Activated T-helper 2 cell treated with anti-CD3 and anti-CD28 coated beads, Interferon-gamma antibody, Interleukin-2, Interleukin-4, amounts not matched to agents 10 μg/mL and 5 μg/mL and 100 μg/mL, durations not matched to agents 14 hours and 24 hours and 36 hours (primary cell): ENCODE data around the gene ARF1. TPM values are rescaled to one million over a fixed set of nuclear protein-coding genes. Genes with fewer than 3 reads are reported as not detected.

ENCODE experiments used
- DNase-seq: peaks from one replicate; pipeline ENCODE4 v3.0.0; 2021; ENCODE audit warnings: low spot score
- H3K27ac Mint-ChIP-seq: one replicate; pipeline ENCODE4 v1.8.0; 2021; ENCODE audit warnings: mixed read lengths
- H3K27me3 Mint-ChIP-seq: one replicate; pipeline ENCODE4 v1.8.0; 2021; ENCODE audit warnings: low read depth, mixed read lengths
- H3K36me3 Mint-ChIP-seq: one replicate; pipeline ENCODE4 v1.8.0; 2021; ENCODE audit warnings: low read depth, mixed read lengths
- H3K4me1 Mint-ChIP-seq: one replicate; pipeline ENCODE4 v1.8.0; 2021; ENCODE audit warnings: low read depth, mixed read lengths
- H3K4me3 Mint-ChIP-seq: one replicate; pipeline ENCODE4 v1.8.0; 2021; ENCODE audit warnings: low read depth, mild to moderate bottlenecking, moderate library complexity, mixed read lengths
- H3K9me3 Mint-ChIP-seq: one replicate; pipeline ENCODE4 v1.8.0; 2021; ENCODE audit warnings: mixed read lengths
- intact Hi-C: fragments of 100-400 bp; cut with micrococcal nuclease; formaldehyde crosslinking; loops from one replicate; pipeline ENCODE4 v1.15.1; 2023
- total RNA-seq: library from RNA; stranded (reverse); gene quantifications from 2 replicates; pipeline ENCODE4 v1.2.3, GENCODE V29; 2022

The ARF1 gene
- total RNA-seq, 1 donor from 2014 or later = 410 TPM

DNA sequence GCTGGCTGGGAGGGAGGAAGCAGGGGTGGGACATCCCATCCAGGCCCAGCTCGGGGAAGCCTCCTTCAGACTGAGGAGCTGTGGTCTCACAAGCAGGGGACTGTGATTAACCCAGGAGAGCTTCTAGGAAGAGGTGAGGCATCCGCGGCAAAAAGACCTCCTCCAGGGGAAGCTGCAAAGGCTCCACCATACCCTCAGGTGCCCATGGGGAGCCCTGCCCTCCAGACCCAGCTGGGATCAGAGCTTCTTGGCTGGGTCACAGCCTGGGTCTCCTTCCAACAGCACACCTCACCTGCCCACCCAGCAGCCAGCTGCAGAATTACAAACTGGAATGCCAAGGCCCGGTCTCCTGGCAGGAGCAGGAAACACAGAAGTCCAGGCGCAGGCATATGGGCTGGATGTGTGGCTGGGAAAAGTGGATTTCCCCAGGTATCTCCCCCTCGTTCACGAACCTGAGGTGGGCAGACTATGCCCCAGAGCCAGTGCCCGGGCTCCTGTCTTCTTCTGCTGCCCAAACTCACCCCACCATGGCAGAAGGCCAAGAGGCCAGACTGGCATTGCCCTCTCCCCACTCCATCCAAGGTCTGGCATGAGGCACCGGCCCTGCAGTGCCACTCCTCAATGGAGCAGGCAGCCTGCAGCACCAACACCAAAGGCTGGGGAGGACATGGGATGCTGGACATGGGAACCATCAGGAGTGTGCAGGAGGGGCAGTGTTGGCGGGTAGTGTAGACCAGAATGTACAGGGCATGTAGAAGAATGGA lies 15.4 kb upstream of the ARF1 start:
- H3K36me3 Mint-ChIP-seq = no peaks in the 10 kb centered on the region
- H3K9me3 Mint-ChIP-seq = no peaks in the 10 kb centered on the region
- intact Hi-C loops = no loop called here
- H3K27me3 Mint-ChIP-seq = peaks cover 8% of the 10 kb centered on the region
- H3K4me1 Mint-ChIP-seq = no peaks in the 10 kb centered on the region
- H3K4me3 Mint-ChIP-seq = no peak overlapping the region
- H3K27ac Mint-ChIP-seq = no peak overlapping the region
- no peak for DNase-seq

DNA sequence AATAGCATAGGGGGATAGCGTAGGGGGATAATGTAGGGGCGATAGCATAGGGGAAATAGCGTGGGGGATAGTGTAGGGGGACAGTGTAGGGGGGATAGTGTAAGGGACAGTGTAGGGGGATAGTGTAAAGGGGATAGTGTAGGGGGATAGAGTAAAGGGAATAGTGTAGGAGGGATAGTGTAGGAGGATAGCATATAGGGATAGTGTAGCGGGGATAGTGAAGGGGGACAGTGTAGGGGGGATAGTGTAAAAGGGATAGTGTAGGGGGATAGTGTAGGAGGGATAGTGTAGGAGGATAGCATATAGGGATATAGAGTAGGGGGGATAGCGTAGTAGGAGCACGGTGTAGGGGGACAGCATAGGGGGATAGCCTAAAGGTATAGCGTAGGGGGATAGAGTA lies 14.1 kb upstream of the ARF1 start:
- Mint-ChIP-seq H3K4me3 (no peak overlapping the region), H3K27me3 (peaks cover 8% of the 10 kb centered on the region), H3K27ac (no peak overlapping the region), H3K4me1 (no peaks in the 10 kb centered on the region), H3K9me3 (no peaks in the 10 kb centered on the region), H3K36me3 (no peaks in the 10 kb centered on the region)
- DNase-seq = no peak
- intact Hi-C loops = no loop called here

DNA sequence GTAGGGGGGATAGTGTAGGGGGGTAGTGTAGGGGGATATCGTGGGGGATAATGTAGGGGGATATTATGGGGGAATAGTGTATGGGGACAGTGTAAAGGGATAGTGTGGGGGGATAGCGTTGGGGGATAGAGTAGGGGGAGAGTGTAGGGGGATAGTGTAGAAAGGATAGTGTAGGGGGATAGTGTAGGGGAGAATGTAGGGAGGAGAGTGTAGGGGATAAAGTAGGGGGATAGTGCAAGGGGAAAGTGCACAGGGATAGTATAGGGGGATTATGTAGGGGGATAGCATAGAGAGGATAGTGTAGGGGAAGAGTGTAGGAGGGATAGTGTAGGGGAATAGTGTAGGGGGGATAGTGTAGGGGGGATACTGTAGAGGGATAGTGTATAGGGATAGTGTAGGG lies 12.3 kb upstream of the ARF1 start:
- no peak for DNase-seq
- intact Hi-C loops = no loop called here
- no peaks in the 10 kb centered on the region for H3K36me3 Mint-ChIP-seq
- peaks cover 8% of the 10 kb centered on the region for H3K27me3 Mint-ChIP-seq
- H3K4me3 Mint-ChIP-seq = no peak overlapping the region
- no peak overlapping the region for H3K27ac Mint-ChIP-seq
- no peaks in the 10 kb centered on the region for H3K9me3 Mint-ChIP-seq
- H3K4me1 Mint-ChIP-seq = no peaks in the 10 kb centered on the region

DNA sequence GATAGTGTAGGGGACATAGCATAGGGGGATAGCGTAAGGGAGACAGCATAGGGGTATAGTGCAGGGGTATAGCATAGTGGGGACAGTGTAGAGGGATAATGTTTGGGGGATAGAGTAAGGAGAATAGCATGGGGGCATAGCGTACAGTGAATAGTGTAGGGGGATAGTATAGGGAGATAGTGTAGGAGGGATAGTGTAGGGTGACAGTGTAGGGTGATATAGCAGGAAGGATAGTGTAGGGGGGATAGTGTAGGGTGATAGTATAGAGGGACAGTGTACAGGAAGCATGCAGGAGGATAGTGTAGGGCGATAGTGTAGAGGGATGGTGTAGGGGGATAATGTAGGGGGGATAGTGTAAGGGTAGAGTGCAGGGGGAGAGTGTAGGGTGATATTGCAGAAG lies 11.7 kb upstream of the ARF1 start:
- Mint-ChIP-seq H3K27ac (no peak overlapping the region), H3K36me3 (no peaks in the 10 kb centered on the region), H3K9me3 (no peaks in the 10 kb centered on the region), H3K4me3 (no peak overlapping the region), H3K4me1 (no peaks in the 10 kb centered on the region), H3K27me3 (peaks cover 8% of the 10 kb centered on the region)
- no peak for DNase-seq
- intact Hi-C loops = no loop called here

DNA sequence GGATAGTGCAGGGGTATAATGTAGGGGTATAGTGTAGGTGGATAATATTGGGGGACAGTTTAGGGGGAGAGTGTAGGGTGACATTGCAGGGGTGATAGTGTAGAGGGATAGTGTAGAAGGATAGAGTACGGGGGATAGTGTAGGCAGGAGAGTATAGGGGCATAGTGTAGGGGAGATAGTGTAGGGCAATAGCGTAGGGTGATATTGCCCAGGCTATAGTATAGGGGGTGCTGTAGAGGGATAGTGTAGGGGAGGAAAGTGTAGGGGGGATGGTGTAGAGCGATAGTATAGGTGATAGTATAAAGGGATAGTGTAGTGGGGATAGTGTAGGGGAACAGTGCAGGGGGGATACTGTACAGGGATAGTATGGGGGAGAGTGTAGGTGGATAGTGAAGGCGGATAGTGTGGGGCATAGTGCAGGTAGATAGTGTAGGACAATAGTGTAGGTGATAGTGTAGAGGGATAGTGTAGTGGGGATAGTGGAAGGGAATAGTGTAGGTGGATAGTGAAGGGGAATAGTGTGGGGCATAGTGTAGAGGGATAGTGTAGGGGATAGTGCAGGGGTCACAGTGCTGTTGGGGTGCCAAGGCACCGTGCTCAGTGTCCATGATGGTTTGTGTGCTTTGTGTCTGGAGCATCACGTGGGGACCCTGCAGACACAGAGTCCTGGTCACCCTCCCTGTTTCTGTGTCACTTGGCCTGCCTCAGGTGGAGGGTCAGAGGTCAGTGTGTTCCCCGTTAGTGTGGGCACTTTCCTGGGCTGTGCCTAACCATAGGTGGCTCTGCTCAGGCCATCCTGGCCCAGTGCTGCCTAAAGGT lies 10.5 kb upstream of the ARF1 start:
- Mint-ChIP-seq H3K4me3 (no peak overlapping the region), H3K36me3 (no peaks in the 10 kb centered on the region), H3K27me3 (peaks cover 3% of the 10 kb centered on the region), H3K27ac (no peak overlapping the region), H3K4me1 (no peaks in the 10 kb centered on the region), H3K9me3 (no peaks in the 10 kb centered on the region)
- DNase-seq = no peak
- intact Hi-C loops = no loop called here

DNA sequence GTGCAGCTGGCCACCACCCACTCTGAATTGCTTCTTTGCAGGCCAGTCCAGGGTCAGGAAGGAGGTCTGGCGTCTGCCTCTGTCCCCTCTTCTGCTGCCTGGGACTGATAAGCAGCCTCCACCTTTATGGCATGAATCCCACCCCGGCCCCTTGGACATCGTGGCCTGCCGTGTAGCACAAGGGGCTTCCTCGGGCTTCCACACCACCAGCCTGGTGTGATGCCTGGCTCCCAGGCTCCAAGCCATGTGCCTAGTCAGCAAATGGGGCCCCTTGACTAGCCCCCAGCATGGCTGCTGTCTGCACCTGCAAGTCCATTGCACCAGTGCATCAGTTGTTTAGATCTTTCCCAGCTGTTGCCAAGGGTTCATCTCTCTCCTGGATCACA lies 9.9 kb upstream of the ARF1 start:
- DNase-seq = no peak
- Mint-ChIP-seq H3K4me3 (no peak overlapping the region), H3K36me3 (no peaks in the 10 kb centered on the region), H3K27me3 (no peaks in the 10 kb centered on the region), H3K9me3 (no peaks in the 10 kb centered on the region), H3K27ac (no peak overlapping the region), H3K4me1 (no peaks in the 10 kb centered on the region)
- intact Hi-C loops = no loop called here

DNA sequence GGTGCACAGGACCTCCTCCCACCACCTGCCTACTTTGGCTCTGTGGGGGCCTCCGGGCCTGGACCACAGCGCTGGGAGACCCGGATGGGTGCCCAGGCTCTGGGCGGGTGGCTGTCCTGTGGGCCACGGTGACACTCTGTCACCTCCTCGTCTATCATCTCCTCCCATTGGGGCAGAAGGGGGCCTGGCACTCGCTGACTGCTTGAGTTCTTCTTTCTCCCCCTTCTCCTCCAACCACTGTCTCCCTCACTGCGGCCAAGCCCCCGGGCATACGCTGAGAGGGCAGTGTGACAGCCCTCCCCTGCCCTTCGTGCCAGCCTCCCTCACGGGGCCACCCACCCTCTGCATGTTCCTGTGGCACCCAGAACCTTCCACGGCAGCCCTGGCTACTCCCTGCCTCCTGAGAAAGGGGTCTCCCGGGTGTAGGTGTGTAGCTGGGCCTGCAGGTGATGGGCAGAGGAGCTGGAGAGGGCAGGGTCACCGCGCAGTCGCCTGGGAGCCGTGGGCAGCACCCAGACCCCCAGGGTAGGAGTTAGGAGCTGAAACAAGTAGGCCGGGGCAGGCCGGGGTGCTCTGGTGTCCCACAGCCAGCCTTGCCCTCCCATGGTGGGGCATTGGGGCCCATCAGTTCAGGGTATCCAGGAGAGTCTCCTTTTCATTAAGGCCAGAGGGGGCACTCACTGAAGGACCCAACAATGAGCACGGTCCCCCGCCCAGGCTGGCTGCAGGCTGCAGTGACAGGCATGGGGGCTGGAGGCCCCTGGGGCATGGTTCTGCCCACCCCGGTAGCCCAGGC lies 9.2 kb upstream of the ARF1 start:
- Mint-ChIP-seq H3K36me3 (no peaks in the 10 kb centered on the region), H3K27me3 (no peaks in the 10 kb centered on the region), H3K27ac (no peak overlapping the region), H3K4me1 (no peaks in the 10 kb centered on the region), H3K4me3 (no peak overlapping the region), H3K9me3 (no peaks in the 10 kb centered on the region)
- intact Hi-C loops = no loop called here
- no peak for DNase-seq

DNA sequence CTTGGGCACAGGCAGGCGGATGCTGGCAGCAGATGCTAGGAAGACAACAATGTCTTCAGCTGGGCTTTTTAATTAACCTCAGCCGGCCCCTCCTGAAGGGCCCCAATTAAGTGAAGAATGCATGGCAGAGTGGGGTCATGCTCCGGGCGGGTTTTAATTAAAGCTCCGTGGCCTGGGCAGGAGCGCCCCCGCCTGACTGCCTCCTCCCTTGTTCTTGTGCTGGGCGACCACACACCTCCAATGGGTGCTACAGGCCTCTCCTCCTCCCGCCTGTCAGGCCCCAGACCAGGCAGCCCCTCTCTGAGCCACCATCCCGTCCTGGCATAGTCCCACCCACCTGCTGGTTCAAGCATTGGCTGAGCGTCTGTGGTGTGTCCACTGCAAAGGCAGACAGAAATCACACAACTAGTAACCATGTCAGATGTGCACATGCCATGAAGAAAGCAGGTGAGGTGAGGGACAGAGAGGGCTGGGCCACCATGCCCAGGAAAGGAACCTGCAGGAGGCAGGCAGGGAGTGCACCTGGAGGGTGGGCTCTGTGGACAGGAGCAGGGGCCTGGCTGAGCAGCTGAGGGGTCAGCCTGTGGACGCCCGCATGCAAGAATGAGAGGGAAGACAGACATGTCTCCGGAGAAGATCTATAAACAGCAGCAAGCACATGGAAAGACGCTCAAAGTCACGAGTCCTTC lies 8.5 kb upstream of the ARF1 start:
- intact Hi-C loops = no loop called here
- H3K27me3 Mint-ChIP-seq = no peaks in the 10 kb centered on the region
- no peak for DNase-seq

DNA sequence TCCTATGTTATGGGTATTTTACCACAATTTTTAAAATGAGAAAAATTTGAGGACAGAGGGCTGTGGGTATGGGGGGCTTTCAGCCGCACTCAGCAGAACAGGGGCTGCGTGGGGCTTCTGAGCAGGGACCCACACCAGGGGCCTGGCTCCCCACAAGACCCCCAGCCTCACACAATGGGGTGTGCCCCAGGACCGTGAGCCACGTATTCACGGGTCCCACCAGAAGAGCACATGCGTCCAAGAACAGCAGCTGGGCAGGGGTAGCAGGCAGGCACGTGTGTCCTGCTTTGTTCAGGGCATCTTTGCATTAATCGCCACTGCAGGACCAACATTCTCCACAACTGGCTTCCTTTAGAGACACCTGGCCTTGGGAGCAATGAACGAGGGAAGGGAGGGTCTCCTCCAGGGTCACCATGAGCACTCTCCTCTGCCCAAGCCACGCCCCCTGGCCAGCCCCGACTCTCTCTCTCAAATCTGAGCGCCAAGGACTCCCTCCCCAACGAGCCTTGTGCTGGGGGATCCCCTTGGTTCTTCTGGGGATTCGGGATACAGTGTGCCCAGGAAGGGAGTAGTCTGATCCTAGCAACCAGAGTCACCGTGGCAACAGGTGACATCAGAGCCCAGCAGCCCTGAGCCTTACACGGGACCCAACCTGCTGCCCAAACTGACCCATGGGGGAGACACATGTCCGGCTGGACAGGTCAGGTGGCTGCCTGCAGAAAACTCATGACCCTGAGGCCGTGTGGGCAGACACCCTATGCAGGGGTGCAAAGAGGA lies 7.4 kb upstream of the ARF1 start:
- intact Hi-C loops = no loop called here
- H3K9me3 Mint-ChIP-seq = no peaks in the 10 kb centered on the region
- H3K4me3 Mint-ChIP-seq = no peak overlapping the region
- no peaks in the 10 kb centered on the region for H3K36me3 Mint-ChIP-seq
- H3K27ac Mint-ChIP-seq = no peak overlapping the region
- H3K4me1 Mint-ChIP-seq = peaks cover 8% of the 10 kb centered on the region
- no peak for DNase-seq
- no peaks in the 10 kb centered on the region for H3K27me3 Mint-ChIP-seq

More for the DNA sequence above, 8.5 kb upstream of the ARF1 start:
- H3K9me3 Mint-ChIP-seq = no peaks in the 10 kb centered on the region
- no peak overlapping the region for H3K4me3 Mint-ChIP-seq
- peaks cover 5% of the 10 kb centered on the region for H3K4me1 Mint-ChIP-seq
- no peaks in the 10 kb centered on the region for H3K36me3 Mint-ChIP-seq
- no peak overlapping the region for H3K27ac Mint-ChIP-seq

DNA sequence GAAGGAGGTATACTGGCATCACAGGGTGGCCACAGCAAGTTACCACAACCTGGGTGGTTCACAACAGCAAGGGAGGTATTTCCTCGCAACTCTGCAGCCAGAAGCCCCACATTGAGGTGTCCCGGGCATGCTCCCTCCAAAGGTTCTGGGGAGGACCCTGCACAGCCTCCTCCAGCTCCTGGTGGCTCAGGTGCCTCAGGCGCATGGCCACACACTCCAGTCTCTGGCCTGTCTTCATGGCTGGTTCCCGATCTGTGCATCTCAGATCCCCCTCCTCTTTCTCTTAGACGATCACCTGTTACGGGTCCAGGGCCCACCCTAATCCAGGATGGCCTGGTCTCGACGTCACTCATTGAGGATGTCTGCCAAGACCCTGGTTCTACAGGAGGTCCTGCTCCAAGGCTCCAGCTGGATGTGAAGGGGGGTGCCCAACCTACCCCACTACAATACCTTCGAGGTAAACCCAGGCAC lies 6.7 kb upstream of the ARF1 start:
- Mint-ChIP-seq H3K4me1 (peaks cover 9% of the 10 kb centered on the region), H3K36me3 (no peaks in the 10 kb centered on the region), H3K4me3 (no peak overlapping the region), H3K27ac (no peak overlapping the region), H3K9me3 (no peaks in the 10 kb centered on the region), H3K27me3 (no peaks in the 10 kb centered on the region)
- intact Hi-C loops = no loop called here
- DNase-seq = no peak

DNA sequence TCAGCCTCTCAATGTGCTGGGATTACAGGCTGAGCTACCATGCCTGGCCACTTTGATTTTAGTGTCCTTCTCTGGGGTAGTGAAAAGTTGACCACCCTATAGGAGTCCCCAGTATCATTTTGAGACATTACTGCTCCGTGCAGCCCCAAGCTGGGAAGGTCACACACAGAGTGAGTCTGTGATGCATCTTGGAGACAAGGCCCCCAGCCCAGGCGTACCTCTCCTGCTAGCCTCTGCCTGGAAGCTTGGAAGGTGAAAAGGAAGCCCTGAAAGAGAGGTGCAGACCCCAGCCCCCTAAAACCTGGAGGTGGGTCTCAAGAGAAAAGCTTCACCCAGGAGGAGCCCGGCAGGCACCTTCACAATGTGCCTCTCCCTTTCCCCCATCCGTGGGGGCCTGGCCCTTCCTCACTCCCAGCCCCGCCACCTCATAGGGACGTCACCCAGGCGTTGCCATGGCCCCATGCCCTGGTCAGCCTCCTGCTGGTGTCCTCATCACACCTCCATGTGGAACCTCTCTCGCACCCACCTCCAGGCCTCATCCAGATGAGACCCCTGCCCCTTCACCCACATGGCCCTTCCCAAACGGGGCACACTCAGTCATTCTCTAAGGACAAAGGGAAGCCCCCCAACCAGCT lies 5.6 kb upstream of the ARF1 start:
- Mint-ChIP-seq H3K9me3 (no peaks in the 10 kb centered on the region), H3K36me3 (peaks cover 3% of the 10 kb centered on the region), H3K4me3 (no peak overlapping the region), H3K27me3 (no peaks in the 10 kb centered on the region), H3K4me1 (peaks cover 12% of the 10 kb centered on the region), H3K27ac (no peak overlapping the region)
- intact Hi-C loops = no loop called here
- DNase-seq = no peak
